HEK293T (cell line): ENCODE results near the gene CIC.

Experiments
- CTCF ChIA-PET: fragments of 350-600 bp; formaldehyde crosslinking; extraction: SDS; loops from one replicate; lab custom pipeline; 2021; ENCODE audit warnings: antibody characterized with exemption, inconsistent platforms; lab: Yijun Ruan, JAX
- POLR2A ChIA-PET: fragments of 350-600 bp; formaldehyde crosslinking; extraction: SDS; loops from one replicate; lab custom pipeline; 2020; ENCODE audit warnings: antibody characterized with exemption, inconsistent platforms; lab: Yijun Ruan, JAX
- DNase-seq: peaks from one replicate; pipeline ENCODE4 v3.0.0; 2012; ENCODE audit warnings: mixed read lengths; ENCODE audit errors: extremely low spot score
- BHLHE40 ChIP-seq: fragments of 450-650 bp; IDR thresholded peaks from 2 replicates; pipeline ENCODE4 v1.6.1; 2016; ENCODE audit warnings: mild to moderate bottlenecking, moderate library complexity, borderline replicate concordance
- CTBP1 ChIP-seq: fragments of 450-650 bp; IDR thresholded peaks from 2 replicates; pipeline ENCODE4 v1.6.1; 2016; ENCODE audit warnings: borderline replicate concordance
- ELF4 ChIP-seq: fragments of 450-650 bp; IDR thresholded peaks from 2 replicates; pipeline ENCODE4 v1.6.1; 2017; ENCODE audit warnings: antibody characterized with exemption
- FOXA1 ChIP-seq: fragments of 450-650 bp; IDR thresholded peaks from 2 replicates; pipeline ENCODE4 v1.6.1; 2016; ENCODE audit warnings: mild to moderate bottlenecking
- FOXK2 ChIP-seq: fragments of 450-650 bp; IDR thresholded peaks from 2 replicates; pipeline ENCODE4 v1.6.1; 2016; ENCODE audit warnings: mild to moderate bottlenecking
- FOXM1 ChIP-seq: fragments of 450-650 bp; IDR thresholded peaks from 2 replicates; pipeline ENCODE4 v1.6.1; 2017; ENCODE audit warnings: mild to moderate bottlenecking, borderline replicate concordance
- HDGF ChIP-seq: fragments of 450-650 bp; IDR thresholded peaks from 2 replicates; pipeline ENCODE4 v1.6.1; 2017; ENCODE audit warnings: antibody characterized with exemption, borderline replicate concordance
- L3MBTL2 ChIP-seq: fragments of 450-650 bp; conservative IDR thresholded peaks from 2 replicates; pipeline ENCODE4 v1.6.1; 2016; ENCODE audit warnings: mild to moderate bottlenecking
- LEF1 ChIP-seq: fragments of 450-650 bp; IDR thresholded peaks from 2 replicates; pipeline ENCODE4 v1.6.1; 2017; ENCODE audit warnings: mild to moderate bottlenecking, borderline replicate concordance
- NFRKB ChIP-seq: fragments of 450-650 bp; IDR thresholded peaks from 2 replicates; pipeline ENCODE4 v1.6.1; 2016; ENCODE audit warnings: mild to moderate bottlenecking, moderate library complexity
- PKNOX1 ChIP-seq: fragments of 450-650 bp; IDR thresholded peaks from 2 replicates; pipeline ENCODE4 v1.6.1; 2016
- SP1 ChIP-seq: fragments of 450-650 bp; IDR thresholded peaks from 2 replicates; pipeline ENCODE4 v1.6.1; 2017
- SUZ12 ChIP-seq: fragments of 450-650 bp; IDR thresholded peaks from 2 replicates; pipeline ENCODE4 v1.6.1; 2016; ENCODE audit warnings: mild to moderate bottlenecking
- TARDBP ChIP-seq: fragments of 450-650 bp; IDR thresholded peaks from 2 replicates; pipeline ENCODE4 v1.6.1; 2016
- ZNF384 ChIP-seq: fragments of 450-650 bp; IDR thresholded peaks from 2 replicates; pipeline ENCODE4 v1.6.1; 2016

Gene CIC

GRCh38 chr19:42271045-42271419 lies 2.0 kb downstream of the CIC start:
- no peak for TF ChIP-seq SUZ12
- TF ChIP-seq FOXK2 = no peak
- no peak for TF ChIP-seq PKNOX1
- no peak for TF ChIP-seq ZNF384
- TF ChIP-seq HDGF = no peak
- TF ChIP-seq BHLHE40 = no peak
- no peak for TF ChIP-seq NFRKB
- no peak for TF ChIP-seq SP1
- no peak for TF ChIP-seq TARDBP
- TF ChIP-seq FOXA1 = no peak
- ChIA-PET CTCF (no interaction called here), POLR2A (no interaction called here)
- no peak for DNase-seq

- ChIA-PET CTCF (no interaction called here), POLR2A (no interaction called here)
- TF ChIP-seq SP1 (no peak), PKNOX1 (no peak), L3MBTL2 (no peak), BHLHE40 (no peak), FOXK2 (no peak), NFRKB (no peak), TARDBP (no peak)
- DNase-seq = no peak
These were observed 2.9 kb downstream of the CIC start for GRCh38 chr19:42271861-42272534.

GRCh38 chr19:42272535-42272897 lies 3.5 kb downstream of the CIC start:
- no peak for DNase-seq
- TF ChIP-seq NFRKB = no peak
- TF ChIP-seq CTBP1 = no peak
- TF ChIP-seq FOXA1 = no peak
- TF ChIP-seq PKNOX1 = no peak
- TF ChIP-seq TARDBP = no peak
- ChIA-PET POLR2A (no interaction called here), CTCF (no interaction called here)

GRCh38 chr19:42272989-42273406 lies 3.9 kb downstream of the CIC start:
- ChIA-PET POLR2A (no interaction called here), CTCF (no interaction called here)
- TF ChIP-seq ELF4 (no peak), SP1 (no peak), CTBP1 (no peak), FOXA1 (no peak), PKNOX1 (no peak), LEF1 (no peak), SUZ12 (no peak), BHLHE40 (no peak), TARDBP (no peak), L3MBTL2 (no peak), ZNF384 (no peak), HDGF (no peak), FOXM1 (no peak), FOXK2 (no peak)
- no peak for DNase-seq

- ChIA-PET POLR2A (no interaction called here), CTCF (no interaction called here)
- TF ChIP-seq ELF4 (no peak), FOXK2 (no peak)
- DNase-seq = no peak
These were observed 4.5 kb downstream of the CIC start for GRCh38 chr19:42273407-42274064.

- no peak for DNase-seq
- TF ChIP-seq L3MBTL2 = no peak
- POLR2A ChIA-PET = interaction anchor here (1.0 kb wide), 1 partner anchor 31 kb away, joined by 4 read pairs; the partner anchor contains the start of gene GSK3A
- CTCF ChIA-PET = interaction anchor here (1.2 kb wide), 1 partner anchor 28 kb away, joined by 5 read pairs; no protein-coding TSS in a partner anchor
These were observed 5.1 kb downstream of the CIC start for GRCh38 chr19:42274065-42274682.
